Transverse colon (tissue), 4 donors: ENCODE data around the gene XRCC4. TPM values are rescaled to one million over a fixed set of nuclear protein-coding genes. Genes with fewer than 3 reads are reported as not detected.

Experiments
- DNase-seq: peaks from one replicate; pipeline ENCODE4 v3.0.0-alpha.2; 2019
- H3K27ac ChIP-seq, 4 donors: fragments of 200-600 bp; sonication (generic); 2 replicates each; pipeline ENCODE4 v1.5.1; 2016 to 2018; ENCODE audit warnings: inconsistent platforms in 4 of 4
- H3K27me3 ChIP-seq: fragments of 200-600 bp; sonication (generic); 2 replicates; pipeline ENCODE4 v1.5.1; 2017; ENCODE audit warnings: inconsistent platforms
- H3K36me3 ChIP-seq, 4 donors: fragments of 200-600 bp; sonication (generic); 2 replicates each; pipeline ENCODE4 v1.5.1; 2017 to 2019; ENCODE audit warnings: inconsistent platforms in 4 of 4
- H3K4me1 ChIP-seq, 4 donors: fragments of 200-600 bp; sonication (generic); 2 replicates each; pipeline ENCODE4 v1.5.1; 2017 to 2020; ENCODE audit warnings: inconsistent platforms in 4 of 4
- H3K4me3 ChIP-seq, 4 donors: fragments of 200-600 bp; sonication (generic); 1 replicate in 1 of 4; 2 replicates in 3 of 4; pipeline versions ENCODE4 v1.5.1 to v1.6.1; 2017 to 2019; ENCODE audit warnings: inconsistent platforms in 4 of 4
- H3K9me3 ChIP-seq, 2 donors: fragments of 200-600 bp; sonication (generic); 2 replicates each; pipeline ENCODE4 v1.5.1; 2017 to 2019; ENCODE audit warnings: inconsistent platforms in 2 of 2
- EP300 ChIP-seq: sonication (generic); formaldehyde crosslinking; IDR thresholded peaks from one replicate; pipeline ENCODE4 v1.6.1; 2017; ENCODE audit warnings: antibody characterized with exemption, low read depth
- POLR2A ChIP-seq: fragments of 450-650 bp; IDR thresholded peaks from one replicate; pipeline ENCODE4 v1.6.1; 2016; ENCODE audit warnings: antibody characterized with exemption, mild to moderate bottlenecking, moderate library complexity
- POLR2AphosphoS5 ChIP-seq, 3 donors: sonication (generic); formaldehyde crosslinking; IDR thresholded peaks; one replicate each; pipeline ENCODE4 v1.6.1; 2016; ENCODE audit warnings: antibody characterized with exemption in 3 of 3
- WGBS, 2 donors: methylation state at CpG; one replicate each; pipeline ENCODE4 v1.1.5; 2018; ENCODE audit warnings: low coverage in 1 of 2; 5-methylcytosine and 5-hydroxymethylcytosine counted together
- in situ Hi-C, 4 donors: fragments of 200-750 bp; cut with MboI; loops; one replicate each; pipeline versions ENCODE4 v1.15.0 to v1.15.1; 2017; ENCODE audit warnings: low sequenced_read_pairs in 3 of 4, low pct_ligation_motif_present in 1 of 4, low pct_unique_long_range_greater_than_20kb in 1 of 4
- intact Hi-C: fragments of 100-400 bp; cut with DNase I; formaldehyde crosslinking; loops from one replicate; pipeline ENCODE4 v1.15.1; 2023; ENCODE audit warnings: low total_unique reads
- total RNA-seq, 4 donors: library from RNA; depleted of rRNA; stranded (reverse); fragments of >200 nt; gene quantifications; one replicate each; pipeline ENCODE4 v1.1.0, GENCODE V29; 2016
- TF ChIP-seq, protein P1 (sequence below), 5 experiments: fragments of 200-600 bp in 3 of 5; fragments of 450-650 bp in 2 of 5; sonication (generic) in 3 of 5; IDR thresholded peaks; 1 replicate in 2 of 5; 2 replicates in 3 of 5; pipeline ENCODE4 v1.5.1; 2016 to 2017; ENCODE audit warnings: antibody characterized with exemption in 5 of 5, inconsistent platforms in 3 of 5, mild to moderate bottlenecking in 2 of 5, moderate library complexity in 1 of 5

XRCC4 gene
- total RNA-seq, 4 donors from 2014 or later = 0.60 to 8.1 (median 7.3) TPM; not detected in 1

DNA sequence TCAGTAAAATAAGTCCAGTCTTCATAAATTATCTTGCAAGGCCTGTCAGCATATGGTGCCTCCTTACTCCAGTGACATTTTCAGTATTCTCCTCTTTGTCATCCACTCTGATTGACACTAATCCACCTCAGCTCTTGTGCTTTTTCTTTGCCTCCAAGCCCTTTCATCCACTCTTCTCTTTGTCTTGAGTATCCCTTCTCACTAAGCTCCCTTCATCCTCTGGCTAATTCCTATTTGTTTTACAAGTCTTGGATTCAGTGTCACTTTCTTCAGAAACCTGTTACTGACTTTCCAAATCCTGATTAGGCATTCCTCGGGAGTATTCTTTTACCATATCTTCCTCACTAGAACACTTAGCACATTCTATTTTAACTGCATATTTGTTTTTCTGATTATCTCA, 293.6 kb downstream of the XRCC4 start:
- no peaks in the 10 kb centered on the region for H3K27me3 ChIP-seq
- H3K4me3 ChIP-seq = no peak overlapping the region
- no peaks in the 10 kb centered on the region for H3K9me3 ChIP-seq
- no peaks in the 10 kb centered on the region for H3K36me3 ChIP-seq
- DNase-seq = no peak
- no peaks in the 10 kb centered on the region for H3K4me1 ChIP-seq
- no peak overlapping the region for H3K27ac ChIP-seq
- TF ChIP-seq, protein P1, sequence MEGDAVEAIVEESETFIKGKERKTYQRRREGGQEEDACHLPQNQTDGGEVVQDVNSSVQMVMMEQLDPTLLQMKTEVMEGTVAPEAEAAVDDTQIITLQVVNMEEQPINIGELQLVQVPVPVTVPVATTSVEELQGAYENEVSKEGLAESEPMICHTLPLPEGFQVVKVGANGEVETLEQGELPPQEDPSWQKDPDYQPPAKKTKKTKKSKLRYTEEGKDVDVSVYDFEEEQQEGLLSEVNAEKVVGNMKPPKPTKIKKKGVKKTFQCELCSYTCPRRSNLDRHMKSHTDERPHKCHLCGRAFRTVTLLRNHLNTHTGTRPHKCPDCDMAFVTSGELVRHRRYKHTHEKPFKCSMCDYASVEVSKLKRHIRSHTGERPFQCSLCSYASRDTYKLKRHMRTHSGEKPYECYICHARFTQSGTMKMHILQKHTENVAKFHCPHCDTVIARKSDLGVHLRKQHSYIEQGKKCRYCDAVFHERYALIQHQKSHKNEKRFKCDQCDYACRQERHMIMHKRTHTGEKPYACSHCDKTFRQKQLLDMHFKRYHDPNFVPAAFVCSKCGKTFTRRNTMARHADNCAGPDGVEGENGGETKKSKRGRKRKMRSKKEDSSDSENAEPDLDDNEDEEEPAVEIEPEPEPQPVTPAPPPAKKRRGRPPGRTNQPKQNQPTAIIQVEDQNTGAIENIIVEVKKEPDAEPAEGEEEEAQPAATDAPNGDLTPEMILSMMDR (IDR thresholded peaks at IDR 0.05) = no peak
- TF ChIP-seq POLR2AphosphoS5 (IDR thresholded peaks at IDR 0.05) = no peak
- no peak for TF ChIP-seq EP300
- no peak for TF ChIP-seq POLR2A
- in situ Hi-C loops (no loop called here), intact Hi-C loops (no loop called here)
- 68 to 77% methylated on average over 1 of the region's 1 CpG for WGBS, 2 donors

GRCh38 chr5:83371726-83372125, 294.4 kb downstream of the XRCC4 start:
- TF ChIP-seq POLR2A = no peak
- TF ChIP-seq, protein P1 (IDR thresholded peaks at IDR 0.05) = no peak
- TF ChIP-seq POLR2AphosphoS5 (IDR thresholded peaks at IDR 0.05) = no peak
- no peak for TF ChIP-seq EP300
- 80 to 96% methylated on average over 1 of the region's 1 CpG for WGBS, 2 donors
- in situ Hi-C loops = no loop called here

DNA sequence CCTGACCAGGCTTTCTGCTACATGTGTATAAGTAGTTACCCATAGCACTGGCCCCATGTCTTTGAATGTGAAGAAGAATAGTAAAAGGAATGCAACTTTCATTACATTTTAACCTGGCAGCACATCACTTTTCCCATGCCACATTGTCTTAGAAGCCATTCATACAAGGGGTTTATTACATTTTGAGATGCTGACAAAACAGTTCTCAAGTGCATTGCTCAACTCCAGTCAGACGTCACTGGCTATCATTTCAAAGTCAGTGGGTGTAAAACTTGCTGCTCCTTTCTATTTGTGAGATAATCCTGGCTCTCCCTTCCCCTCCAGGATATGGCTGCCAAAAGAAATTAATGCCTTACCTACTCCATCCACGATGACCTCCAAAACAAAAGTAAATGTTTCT, 297.2 kb downstream of the XRCC4 start:
- in situ Hi-C loops = no loop called here

More at GRCh38 chr5:83371726-83372125, 294.4 kb downstream of the XRCC4 start:
- no peak overlapping the region for H3K4me3 ChIP-seq
- no peaks in the 10 kb centered on the region for H3K36me3 ChIP-seq
- H3K27me3 ChIP-seq = no peaks in the 10 kb centered on the region
- H3K4me1 ChIP-seq = no peaks in the 10 kb centered on the region
- H3K27ac ChIP-seq = no peak overlapping the region
- intact Hi-C loops = no loop called here
- H3K9me3 ChIP-seq = no peaks in the 10 kb centered on the region
- no peak for DNase-seq

DNA sequence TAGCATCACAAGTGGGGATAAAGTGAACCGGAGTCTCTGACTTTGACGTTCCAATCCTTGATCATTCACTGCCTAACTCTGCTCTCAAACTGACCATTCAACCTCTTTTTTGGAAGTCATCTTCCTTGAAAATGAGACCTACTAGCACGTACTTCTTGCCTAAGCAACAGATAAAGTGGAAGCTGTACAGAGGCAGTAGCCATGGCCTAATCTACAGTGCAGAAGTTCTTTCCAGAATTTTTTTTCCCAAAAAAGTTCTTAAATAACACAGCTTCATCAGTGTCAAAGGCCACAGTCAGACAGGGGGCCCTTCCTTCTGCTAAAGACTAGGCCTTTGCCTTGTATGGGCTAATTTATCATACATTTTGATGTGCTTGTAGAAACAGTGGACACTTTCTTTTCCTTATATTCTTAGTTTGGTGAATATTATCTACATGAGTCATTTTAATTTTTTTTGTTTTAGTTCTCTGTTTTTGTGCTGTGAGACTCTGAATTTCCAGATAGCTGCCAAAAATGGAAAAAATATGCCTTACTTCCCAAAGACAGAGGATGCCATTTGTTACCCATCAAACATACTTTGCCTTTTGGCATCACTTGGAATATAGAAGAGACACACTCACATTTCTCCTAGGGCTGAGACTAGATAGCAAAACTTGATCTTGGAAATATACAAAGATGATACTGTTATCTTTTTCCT, 297.9 kb downstream of the XRCC4 start:
- Histone ChIP-seq H3K36me3 (no peaks in the 10 kb centered on the region), H3K4me1 (no peaks in the 10 kb centered on the region), H3K9me3 (no peaks in the 10 kb centered on the region), H3K27ac (no peak overlapping the region), H3K27me3 (no peaks in the 10 kb centered on the region), H3K4me3 (no peak overlapping the region)
- DNase-seq = no peak
- no peak for TF ChIP-seq EP300
- no peak for TF ChIP-seq POLR2A
- TF ChIP-seq, protein P1 (IDR thresholded peaks at IDR 0.05) = no peak
- TF ChIP-seq POLR2AphosphoS5 (IDR thresholded peaks at IDR 0.05) = no peak
- WGBS, 2 donors = 71 to 92% methylated on average over 3 of the region's 3 CpGs
- in situ Hi-C loops (no loop called here), intact Hi-C loops (no loop called here)

More for the DNA sequence above, 297.2 kb downstream of the XRCC4 start:
- H3K4me3 ChIP-seq = no peak overlapping the region
- H3K27me3 ChIP-seq = no peaks in the 10 kb centered on the region
- intact Hi-C loops = no loop called here
- WGBS, 2 donors = 70 to 80% methylated on average over 1 to 2 of the region's 2 CpGs
- no peak overlapping the region for H3K27ac ChIP-seq
- H3K4me1 ChIP-seq = no peaks in the 10 kb centered on the region
- no peaks in the 10 kb centered on the region for H3K9me3 ChIP-seq
- no peak for DNase-seq
- no peak for TF ChIP-seq EP300
- TF ChIP-seq, protein P1 (IDR thresholded peaks at IDR 0.05) = no peak
- no peak for TF ChIP-seq POLR2AphosphoS5 (IDR thresholded peaks at IDR 0.05)
- TF ChIP-seq POLR2A = no peak
- H3K36me3 ChIP-seq = no peaks in the 10 kb centered on the region
